ENCODE results near the gene GID8. TPM values are rescaled to one million over a fixed set of nuclear protein-coding genes. Genes with fewer than 3 reads are reported as not detected.

The GID8 gene
- total and polyA plus RNA-seq, 2 of the 13 experiments (the other 11 are each of a cell fraction or from before 2014, with no cell fraction given) = 39.6 to 59.8 TPM

DNA sequence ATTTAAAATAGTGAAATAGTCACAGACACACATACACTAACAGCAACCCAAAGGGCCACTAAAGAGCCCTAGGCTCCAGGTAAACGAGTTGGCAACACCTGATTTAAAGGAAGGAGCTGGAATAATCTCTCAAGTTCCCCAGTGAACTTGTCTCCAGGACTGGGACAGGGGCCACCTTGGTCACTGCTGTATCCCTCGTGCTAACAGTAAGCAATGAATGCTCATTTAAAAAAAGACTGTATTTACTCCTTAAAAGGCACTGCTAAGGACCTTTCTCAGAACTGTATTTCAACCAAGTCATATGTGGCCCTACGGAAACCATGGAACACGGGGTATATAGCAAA, 12.9 kb upstream of the GID8 start (continued):
- TF ChIP-seq GABPA (IDR thresholded peaks at IDR 0.05; ENCODE audit: low read depth, low read length) = no peak
- TF ChIP-seq GABPA (CRISPR knock-in tag; IDR thresholded peaks at IDR 0.05; ENCODE audit: low read depth) = no peak
- TF ChIP-seq ZFY (CRISPR knock-in tag; IDR thresholded peaks at IDR 0.05) = no peak
- no peak for TF ChIP-seq ISL2 (CRISPR knock-in tag; IDR thresholded peaks at IDR 0.05)
- TF ChIP-seq, protein P1, sequence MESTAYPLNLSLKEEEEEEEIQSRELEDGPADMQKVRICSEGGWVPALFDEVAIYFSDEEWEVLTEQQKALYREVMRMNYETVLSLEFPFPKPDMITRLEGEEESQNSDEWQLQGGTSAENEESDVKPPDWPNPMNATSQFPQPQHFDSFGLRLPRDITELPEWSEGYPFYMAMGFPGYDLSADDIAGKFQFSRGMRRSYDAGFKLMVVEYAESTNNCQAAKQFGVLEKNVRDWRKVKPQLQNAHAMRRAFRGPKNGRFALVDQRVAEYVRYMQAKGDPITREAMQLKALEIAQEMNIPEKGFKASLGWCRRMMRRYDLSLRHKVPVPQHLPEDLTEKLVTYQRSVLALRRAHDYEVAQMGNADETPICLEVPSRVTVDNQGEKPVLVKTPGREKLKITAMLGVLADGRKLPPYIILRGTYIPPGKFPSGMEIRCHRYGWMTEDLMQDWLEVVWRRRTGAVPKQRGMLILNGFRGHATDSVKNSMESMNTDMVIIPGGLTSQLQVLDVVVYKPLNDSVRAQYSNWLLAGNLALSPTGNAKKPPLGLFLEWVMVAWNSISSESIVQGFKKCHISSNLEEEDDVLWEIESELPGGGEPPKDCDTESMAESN (CRISPR knock-in tag; conservative IDR thresholded peaks at IDR 0.05) = 0 out of 2 replicates have a peak, but pooled peaks have one; percentile 3
- TF ChIP-seq, protein P2, sequence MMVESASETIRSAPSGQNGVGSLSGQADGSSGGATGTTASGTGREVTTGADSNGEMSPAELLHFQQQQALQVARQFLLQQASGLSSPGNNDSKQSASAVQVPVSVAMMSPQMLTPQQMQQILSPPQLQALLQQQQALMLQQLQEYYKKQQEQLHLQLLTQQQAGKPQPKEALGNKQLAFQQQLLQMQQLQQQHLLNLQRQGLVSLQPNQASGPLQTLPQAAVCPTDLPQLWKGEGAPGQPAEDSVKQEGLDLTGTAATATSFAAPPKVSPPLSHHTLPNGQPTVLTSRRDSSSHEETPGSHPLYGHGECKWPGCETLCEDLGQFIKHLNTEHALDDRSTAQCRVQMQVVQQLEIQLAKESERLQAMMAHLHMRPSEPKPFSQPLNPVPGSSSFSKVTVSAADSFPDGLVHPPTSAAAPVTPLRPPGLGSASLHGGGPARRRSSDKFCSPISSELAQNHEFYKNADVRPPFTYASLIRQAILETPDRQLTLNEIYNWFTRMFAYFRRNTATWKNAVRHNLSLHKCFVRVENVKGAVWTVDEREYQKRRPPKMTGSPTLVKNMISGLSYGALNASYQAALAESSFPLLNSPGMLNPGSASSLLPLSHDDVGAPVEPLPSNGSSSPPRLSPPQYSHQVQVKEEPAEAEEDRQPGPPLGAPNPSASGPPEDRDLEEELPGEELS (CRISPR knock-in tag; IDR thresholded peaks at IDR 0.05) = 0 out of 2 replicates have a peak, but pooled peaks have one; percentile 10
- no peak for TF ChIP-seq ZFAT (CRISPR knock-in tag; conservative IDR thresholded peaks at IDR 0.05)
- no peak for TF ChIP-seq ZNF713 (CRISPR knock-in tag; IDR thresholded peaks at IDR 0.05)
- TF ChIP-seq, protein P3, sequence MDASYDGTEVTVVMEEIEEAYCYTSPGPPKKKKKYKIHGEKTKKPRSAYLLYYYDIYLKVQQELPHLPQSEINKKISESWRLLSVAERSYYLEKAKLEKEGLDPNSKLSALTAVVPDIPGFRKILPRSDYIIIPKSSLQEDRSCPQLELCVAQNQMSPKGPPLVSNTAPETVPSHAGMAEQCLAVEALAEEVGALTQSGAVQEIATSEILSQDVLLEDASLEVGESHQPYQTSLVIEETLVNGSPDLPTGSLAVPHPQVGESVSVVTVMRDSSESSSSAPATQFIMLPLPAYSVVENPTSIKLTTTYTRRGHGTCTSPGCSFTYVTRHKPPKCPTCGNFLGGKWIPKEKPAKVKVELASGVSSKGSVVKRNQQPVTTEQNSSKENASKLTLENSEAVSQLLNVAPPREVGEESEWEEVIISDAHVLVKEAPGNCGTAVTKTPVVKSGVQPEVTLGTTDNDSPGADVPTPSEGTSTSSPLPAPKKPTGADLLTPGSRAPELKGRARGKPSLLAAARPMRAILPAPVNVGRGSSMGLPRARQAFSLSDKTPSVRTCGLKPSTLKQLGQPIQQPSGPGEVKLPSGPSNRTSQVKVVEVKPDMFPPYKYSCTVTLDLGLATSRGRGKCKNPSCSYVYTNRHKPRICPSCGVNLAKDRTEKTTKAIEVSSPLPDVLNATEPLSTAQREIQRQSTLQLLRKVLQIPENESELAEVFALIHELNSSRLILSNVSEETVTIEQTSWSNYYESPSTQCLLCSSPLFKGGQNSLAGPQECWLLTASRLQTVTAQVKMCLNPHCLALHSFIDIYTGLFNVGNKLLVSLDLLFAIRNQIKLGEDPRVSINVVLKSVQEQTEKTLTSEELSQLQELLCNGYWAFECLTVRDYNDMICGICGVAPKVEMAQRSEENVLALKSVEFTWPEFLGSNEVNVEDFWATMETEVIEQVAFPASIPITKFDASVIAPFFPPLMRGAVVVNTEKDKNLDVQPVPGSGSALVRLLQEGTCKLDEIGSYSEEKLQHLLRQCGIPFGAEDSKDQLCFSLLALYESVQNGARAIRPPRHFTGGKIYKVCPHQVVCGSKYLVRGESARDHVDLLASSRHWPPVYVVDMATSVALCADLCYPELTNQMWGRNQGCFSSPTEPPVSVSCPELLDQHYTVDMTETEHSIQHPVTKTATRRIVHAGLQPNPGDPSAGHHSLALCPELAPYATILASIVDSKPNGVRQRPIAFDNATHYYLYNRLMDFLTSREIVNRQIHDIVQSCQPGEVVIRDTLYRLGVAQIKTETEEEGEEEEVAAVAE (CRISPR knock-in tag; IDR thresholded peaks at IDR 0.05; ENCODE audit: borderline replicate concordance) = peak; percentile 11; the same call in 1 of the 2 replicates
- TF ChIP-seq, protein P4, sequence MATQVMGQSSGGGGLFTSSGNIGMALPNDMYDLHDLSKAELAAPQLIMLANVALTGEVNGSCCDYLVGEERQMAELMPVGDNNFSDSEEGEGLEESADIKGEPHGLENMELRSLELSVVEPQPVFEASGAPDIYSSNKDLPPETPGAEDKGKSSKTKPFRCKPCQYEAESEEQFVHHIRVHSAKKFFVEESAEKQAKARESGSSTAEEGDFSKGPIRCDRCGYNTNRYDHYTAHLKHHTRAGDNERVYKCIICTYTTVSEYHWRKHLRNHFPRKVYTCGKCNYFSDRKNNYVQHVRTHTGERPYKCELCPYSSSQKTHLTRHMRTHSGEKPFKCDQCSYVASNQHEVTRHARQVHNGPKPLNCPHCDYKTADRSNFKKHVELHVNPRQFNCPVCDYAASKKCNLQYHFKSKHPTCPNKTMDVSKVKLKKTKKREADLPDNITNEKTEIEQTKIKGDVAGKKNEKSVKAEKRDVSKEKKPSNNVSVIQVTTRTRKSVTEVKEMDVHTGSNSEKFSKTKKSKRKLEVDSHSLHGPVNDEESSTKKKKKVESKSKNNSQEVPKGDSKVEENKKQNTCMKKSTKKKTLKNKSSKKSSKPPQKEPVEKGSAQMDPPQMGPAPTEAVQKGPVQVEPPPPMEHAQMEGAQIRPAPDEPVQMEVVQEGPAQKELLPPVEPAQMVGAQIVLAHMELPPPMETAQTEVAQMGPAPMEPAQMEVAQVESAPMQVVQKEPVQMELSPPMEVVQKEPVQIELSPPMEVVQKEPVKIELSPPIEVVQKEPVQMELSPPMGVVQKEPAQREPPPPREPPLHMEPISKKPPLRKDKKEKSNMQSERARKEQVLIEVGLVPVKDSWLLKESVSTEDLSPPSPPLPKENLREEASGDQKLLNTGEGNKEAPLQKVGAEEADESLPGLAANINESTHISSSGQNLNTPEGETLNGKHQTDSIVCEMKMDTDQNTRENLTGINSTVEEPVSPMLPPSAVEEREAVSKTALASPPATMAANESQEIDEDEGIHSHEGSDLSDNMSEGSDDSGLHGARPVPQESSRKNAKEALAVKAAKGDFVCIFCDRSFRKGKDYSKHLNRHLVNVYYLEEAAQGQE (IDR thresholded peaks at IDR 0.05; ENCODE audit: borderline replicate concordance in 1 of 2, low read depth in 1 of 2, low read length in 2 of 2) = no peak
- no peak for TF ChIP-seq ZNF124 (CRISPR knock-in tag; IDR thresholded peaks at IDR 0.05)
- TF ChIP-seq CREM (IDR thresholded peaks at IDR 0.05) = peak; percentile 20; the same call in 1 of the 2 replicates
- TF ChIP-seq CREM (CRISPR knock-in tag; IDR thresholded peaks at IDR 0.05) = no peak
- no peak for TF ChIP-seq ZNF432 (CRISPR knock-in tag; IDR thresholded peaks at IDR 0.05; ENCODE audit: borderline replicate concordance)
- no peak for TF ChIP-seq KDM5B (CRISPR knock-in tag; IDR thresholded peaks at IDR 0.05; ENCODE audit: borderline replicate concordance)
- no peak for TF ChIP-seq FIP1L1 (IDR thresholded peaks at IDR 0.05; ENCODE audit: borderline replicate concordance, insufficient read depth, low read depth, low read length)
- TF ChIP-seq MED1 (CRISPR knock-in tag; IDR thresholded peaks at IDR 0.05) = no peak
- TF ChIP-seq ZNF343 (CRISPR knock-in tag; IDR thresholded peaks at IDR 0.05) = no peak
- TF ChIP-seq POLR2AphosphoS5 (IDR thresholded peaks at IDR 0.05; ENCODE audit: low read depth, low read length) = no peak
- 0 out of 2 replicates have a peak, but pooled peaks have one; percentile 1 for TF ChIP-seq TP53 (CRISPR knock-in tag; conservative IDR thresholded peaks at IDR 0.05)
